ENCODE results near the gene PTPRF.

Gene PTPRF

GRCh38 chr1:43543567-43543966 lies 12.9 kb downstream of the PTPRF start:
- H3K36me3 ChIP-seq (replicated peaks; ENCODE audit: low read depth, low read length): no peaks in the 10 kb centered on the region
- TF ChIP-seq EZH2phosphoT487 (IDR thresholded peaks at IDR 0.05; ENCODE audit: low read depth) (no peak), CTCF (IDR thresholded peaks at IDR 0.05; ENCODE audit: low read depth, low read length) (no peak)

DNA sequence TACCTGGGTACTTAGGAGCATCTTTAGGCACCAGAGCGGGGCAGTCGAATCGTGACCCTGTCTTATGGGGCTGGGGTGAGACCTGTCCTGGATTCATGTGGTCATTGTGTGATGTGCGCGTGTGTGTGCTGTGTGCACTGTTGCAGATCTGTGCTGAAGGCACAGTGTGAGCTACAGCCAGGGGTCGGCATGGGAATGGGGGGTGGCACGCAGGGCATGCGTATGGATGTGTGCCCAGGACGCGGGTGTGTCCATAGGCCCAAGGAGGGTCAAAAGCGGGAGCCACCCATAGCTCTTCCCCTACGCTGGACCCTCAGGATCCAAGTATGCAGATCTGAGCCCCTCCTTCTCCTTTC lies 14.6 kb downstream of the PTPRF start:
- TF ChIP-seq CTCF (IDR thresholded peaks at IDR 0.05; ENCODE audit: low read depth, low read length) (no peak), EZH2phosphoT487 (IDR thresholded peaks at IDR 0.05; ENCODE audit: low read depth) (no peak)
- Histone ChIP-seq H3K4me3 (ENCODE audit: low read length) (no peak overlapping the region), H3K27ac (ENCODE audit: low read length) (no peak overlapping the region), H3K36me3 (replicated peaks; ENCODE audit: low read depth, low read length) (no peaks in the 10 kb centered on the region), H3K4me2 (ENCODE audit: low read length) (no peak overlapping the region), H3K9ac (ENCODE audit: low read length) (no peak overlapping the region), H3K9me3 (ENCODE audit: insufficient read depth, low read length) (no peaks in the 10 kb centered on the region), H3K79me2 (ENCODE audit: low read length) (no peaks in the 10 kb centered on the region), H2AFZ (ENCODE audit: low read depth, low read length) (no peak overlapping the region), H3K4me1 (ENCODE audit: low read length) (no peaks in the 10 kb centered on the region), H4K20me1 (ENCODE audit: insufficient read depth, low read length) (no peaks in the 10 kb centered on the region), H3K27me3 (ENCODE audit: low read depth, low read length) (no peaks in the 10 kb centered on the region)

More at GRCh38 chr1:43543567-43543966, 12.9 kb downstream of the PTPRF start:
- Histone ChIP-seq H3K27me3 (ENCODE audit: low read depth, low read length) (no peaks in the 10 kb centered on the region), H3K9ac (ENCODE audit: low read length) (no peak overlapping the region), H3K27ac (ENCODE audit: low read length) (no peak overlapping the region), H3K4me1 (ENCODE audit: low read length) (no peaks in the 10 kb centered on the region), H3K79me2 (ENCODE audit: low read length) (no peaks in the 10 kb centered on the region), H2AFZ (ENCODE audit: low read depth, low read length) (no peak overlapping the region), H3K4me3 (ENCODE audit: low read length) (no peak overlapping the region), H3K4me2 (ENCODE audit: low read length) (no peak overlapping the region), H4K20me1 (ENCODE audit: insufficient read depth, low read length) (no peaks in the 10 kb centered on the region), H3K9me3 (ENCODE audit: insufficient read depth, low read length) (no peaks in the 10 kb centered on the region)

DNA sequence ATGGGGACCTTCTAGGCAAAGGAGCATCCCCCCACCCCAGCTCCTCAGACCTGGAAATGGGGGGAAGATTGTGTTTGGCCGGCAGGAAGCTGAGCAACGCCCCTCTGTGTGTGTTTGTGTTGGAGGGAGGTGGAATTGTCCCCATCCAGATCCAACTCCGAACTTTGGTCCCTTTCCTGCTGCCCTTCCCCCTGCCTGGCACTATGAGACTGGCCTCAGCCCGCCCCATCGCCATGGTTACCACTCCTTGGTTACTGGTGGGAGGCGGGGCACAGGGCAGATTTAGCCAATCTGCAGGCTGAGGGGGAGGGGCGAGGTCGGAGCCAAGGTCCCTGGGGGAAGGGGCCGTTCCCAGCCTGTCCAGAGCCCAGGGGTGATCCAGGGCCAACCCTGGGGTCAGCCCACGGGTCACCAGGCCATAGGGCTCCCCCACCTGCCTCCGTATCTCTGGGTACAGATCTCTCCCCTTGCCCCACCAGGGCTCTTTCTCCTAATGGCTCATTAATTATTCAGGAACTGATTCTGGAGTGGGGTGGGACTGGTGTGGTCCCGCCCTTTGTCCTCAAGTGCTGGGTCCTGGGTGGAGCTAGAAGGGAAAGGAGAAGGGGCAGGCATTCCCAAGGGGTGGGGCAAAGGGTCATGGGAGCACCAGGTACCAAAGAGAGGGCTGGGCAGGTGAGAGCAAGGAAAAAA lies 15.2 kb downstream of the PTPRF start:
- Histone ChIP-seq H3K4me1 (ENCODE audit: low read length) (no peaks in the 10 kb centered on the region), H3K27me3 (ENCODE audit: low read depth, low read length) (no peaks in the 10 kb centered on the region), H2AFZ (ENCODE audit: low read depth, low read length) (no peak overlapping the region), H3K9me3 (ENCODE audit: insufficient read depth, low read length) (no peaks in the 10 kb centered on the region), H3K27ac (ENCODE audit: low read length) (no peak overlapping the region), H3K4me2 (ENCODE audit: low read length) (no peak overlapping the region), H3K4me3 (ENCODE audit: low read length) (no peak overlapping the region), H3K36me3 (replicated peaks; ENCODE audit: low read depth, low read length) (no peaks in the 10 kb centered on the region), H4K20me1 (ENCODE audit: insufficient read depth, low read length) (no peaks in the 10 kb centered on the region), H3K79me2 (ENCODE audit: low read length) (no peaks in the 10 kb centered on the region), H3K9ac (ENCODE audit: low read length) (no peak overlapping the region)
- TF ChIP-seq CTCF (IDR thresholded peaks at IDR 0.05; ENCODE audit: low read depth, low read length) (no peak), EZH2phosphoT487 (IDR thresholded peaks at IDR 0.05; ENCODE audit: low read depth) (no peak)

DNA sequence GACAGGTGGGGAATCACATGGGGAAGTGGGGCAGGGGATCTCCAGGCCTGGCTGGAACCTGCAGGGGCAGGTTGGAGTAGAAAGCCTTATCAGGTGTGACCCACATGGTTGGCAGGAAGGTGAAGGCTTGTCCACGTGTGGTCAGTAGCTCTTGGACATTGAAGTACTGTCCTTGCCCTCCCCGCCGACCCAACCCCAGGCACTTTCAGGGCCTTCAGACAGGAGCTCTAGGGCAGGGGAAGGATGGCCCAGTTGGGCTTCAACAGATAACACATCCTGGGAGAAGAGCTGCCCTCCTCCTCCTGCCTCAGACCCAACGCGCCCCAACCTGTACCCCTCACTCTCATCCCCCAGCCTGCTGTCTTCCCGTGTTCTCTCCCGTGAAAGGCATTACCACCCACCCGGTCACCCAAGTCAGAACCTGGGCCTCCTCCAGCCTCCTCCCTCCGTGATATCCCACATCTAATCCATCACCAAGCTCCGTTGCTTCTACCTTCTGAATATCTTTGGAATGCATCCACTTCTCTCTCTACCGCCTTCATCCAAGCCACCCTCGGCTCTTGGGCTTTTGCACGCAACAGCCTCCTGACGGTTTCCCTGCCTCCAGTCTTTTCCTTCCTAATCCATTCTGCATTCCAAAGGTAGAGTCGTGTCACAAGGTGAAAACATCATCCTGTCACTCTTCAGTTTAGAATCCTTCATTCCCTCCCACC lies 15.9 kb downstream of the PTPRF start:
- H3K36me3 ChIP-seq (replicated peaks; ENCODE audit: low read depth, low read length): no peaks in the 10 kb centered on the region

More for the DNA sequence above, 15.9 kb downstream of the PTPRF start:
- Histone ChIP-seq H3K4me3 (ENCODE audit: low read length) (no peak overlapping the region), H3K27ac (ENCODE audit: low read length) (no peak overlapping the region), H3K9me3 (ENCODE audit: insufficient read depth, low read length) (no peaks in the 10 kb centered on the region), H3K79me2 (ENCODE audit: low read length) (no peaks in the 10 kb centered on the region), H3K4me1 (ENCODE audit: low read length) (no peaks in the 10 kb centered on the region), H3K9ac (ENCODE audit: low read length) (no peak overlapping the region), H4K20me1 (ENCODE audit: insufficient read depth, low read length) (no peaks in the 10 kb centered on the region), H3K27me3 (ENCODE audit: low read depth, low read length) (no peaks in the 10 kb centered on the region), H3K4me2 (ENCODE audit: low read length) (no peak overlapping the region), H2AFZ (ENCODE audit: low read depth, low read length) (no peak overlapping the region)
- TF ChIP-seq EZH2phosphoT487 (IDR thresholded peaks at IDR 0.05; ENCODE audit: low read depth) (no peak), CTCF (IDR thresholded peaks at IDR 0.05; ENCODE audit: low read depth, low read length) (no peak)

Data from OCI-LY3 (cell line).